ENCODE data around the gene DSPP. TPM values are rescaled to one million over a fixed set of nuclear protein-coding genes. Genes with fewer than 3 reads are reported as not detected.
A peak's percentile ranks its signal among the peaks of the same experiment; 100 is the strongest.

DSPP gene
- total and polyA plus RNA-seq, 2 experiments from 2014 or later: 0.08 TPM; not detected in 1

DNA sequence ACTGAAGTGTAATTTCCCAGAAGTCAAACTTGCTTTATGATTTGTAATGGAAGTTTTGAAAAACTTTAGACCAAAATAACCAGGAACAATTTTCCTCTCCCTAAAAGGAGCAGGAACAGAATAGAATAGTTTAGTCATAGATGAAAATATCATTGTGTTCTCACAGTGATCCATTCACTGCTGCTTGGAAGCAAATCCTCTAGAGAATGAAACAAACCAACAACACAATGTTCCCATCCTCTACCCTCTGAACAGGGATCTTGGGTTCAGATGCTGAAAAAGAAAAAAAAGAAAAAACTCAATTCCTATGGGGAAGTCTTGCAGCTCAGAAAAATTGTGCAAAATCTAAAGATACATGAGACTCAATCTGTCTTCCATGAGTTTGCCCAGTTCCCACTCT lies 12.2 kb downstream of the DSPP start:
- H3K27me3 Mint-ChIP-seq (ENCODE audit: insufficient read depth, low read depth, poor library complexity): no peaks in the 10 kb centered on the region
- Histone ChIP-seq H3K4me2 (no peak overlapping the region), H3K9me2 (ENCODE audit: insufficient read depth) (no peaks in the 10 kb centered on the region), H4K20me1 (replicated peaks; ENCODE audit: insufficient read depth) (no peaks in the 10 kb centered on the region), H3K36me3 (ENCODE audit: insufficient read depth) (no peaks in the 10 kb centered on the region), H3K27ac (ENCODE audit: low read depth) (no peak overlapping the region), H3K27me3 (ENCODE audit: insufficient read depth) (no peaks in the 10 kb centered on the region), H2AFZ (no peak overlapping the region), H3K4me3 (no peak overlapping the region), H3F3A (replicated peaks; ENCODE audit: low read depth) (no peaks in the 10 kb centered on the region), H3K79me2 (replicated peaks; ENCODE audit: insufficient read depth) (no peaks in the 10 kb centered on the region), H3K4me1 (ENCODE audit: insufficient read depth) (no peaks in the 10 kb centered on the region)
- ATAC-seq (no peak), DNase-seq (ENCODE audit: low spot score) (no peak)
- no peaks in the 10 kb centered on the region for H3K36me3 Mint-ChIP-seq (ENCODE audit: low read depth)
- no peak overlapping the region for H3K27ac Mint-ChIP-seq
- peaks cover 4% of the 10 kb centered on the region; the same call in 2 of the 3 replicates for H3K4me1 Mint-ChIP-seq
- TF ChIP-seq, protein P1, sequence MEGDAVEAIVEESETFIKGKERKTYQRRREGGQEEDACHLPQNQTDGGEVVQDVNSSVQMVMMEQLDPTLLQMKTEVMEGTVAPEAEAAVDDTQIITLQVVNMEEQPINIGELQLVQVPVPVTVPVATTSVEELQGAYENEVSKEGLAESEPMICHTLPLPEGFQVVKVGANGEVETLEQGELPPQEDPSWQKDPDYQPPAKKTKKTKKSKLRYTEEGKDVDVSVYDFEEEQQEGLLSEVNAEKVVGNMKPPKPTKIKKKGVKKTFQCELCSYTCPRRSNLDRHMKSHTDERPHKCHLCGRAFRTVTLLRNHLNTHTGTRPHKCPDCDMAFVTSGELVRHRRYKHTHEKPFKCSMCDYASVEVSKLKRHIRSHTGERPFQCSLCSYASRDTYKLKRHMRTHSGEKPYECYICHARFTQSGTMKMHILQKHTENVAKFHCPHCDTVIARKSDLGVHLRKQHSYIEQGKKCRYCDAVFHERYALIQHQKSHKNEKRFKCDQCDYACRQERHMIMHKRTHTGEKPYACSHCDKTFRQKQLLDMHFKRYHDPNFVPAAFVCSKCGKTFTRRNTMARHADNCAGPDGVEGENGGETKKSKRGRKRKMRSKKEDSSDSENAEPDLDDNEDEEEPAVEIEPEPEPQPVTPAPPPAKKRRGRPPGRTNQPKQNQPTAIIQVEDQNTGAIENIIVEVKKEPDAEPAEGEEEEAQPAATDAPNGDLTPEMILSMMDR (conservative IDR thresholded peaks at IDR 0.05; ENCODE audit: low read depth in 2 of 2): no peak
- TF ChIP-seq ZNF331 (CRISPR knock-in tag; IDR thresholded peaks at IDR 0.05; ENCODE audit: low read depth) (no peak), EZH2phosphoT487 (IDR thresholded peaks at IDR 0.05; ENCODE audit: unreplicated experiment) (no peak), JUNB (IDR thresholded peaks at IDR 0.05; ENCODE audit: unreplicated experiment) (no peak), CREB1 (CRISPR knock-in tag; IDR thresholded peaks at IDR 0.05; ENCODE audit: low read depth) (no peak)
- TF ChIP-seq, protein P2, sequence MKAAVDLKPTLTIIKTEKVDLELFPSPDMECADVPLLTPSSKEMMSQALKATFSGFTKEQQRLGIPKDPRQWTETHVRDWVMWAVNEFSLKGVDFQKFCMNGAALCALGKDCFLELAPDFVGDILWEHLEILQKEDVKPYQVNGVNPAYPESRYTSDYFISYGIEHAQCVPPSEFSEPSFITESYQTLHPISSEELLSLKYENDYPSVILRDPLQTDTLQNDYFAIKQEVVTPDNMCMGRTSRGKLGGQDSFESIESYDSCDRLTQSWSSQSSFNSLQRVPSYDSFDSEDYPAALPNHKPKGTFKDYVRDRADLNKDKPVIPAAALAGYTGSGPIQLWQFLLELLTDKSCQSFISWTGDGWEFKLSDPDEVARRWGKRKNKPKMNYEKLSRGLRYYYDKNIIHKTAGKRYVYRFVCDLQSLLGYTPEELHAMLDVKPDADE (IDR thresholded peaks at IDR 0.05): no peak
- H3K4me3 Mint-ChIP-seq: no peak overlapping the region
- no peaks in the 10 kb centered on the region; the same call in 2 of the 3 replicates for H3K9me3 Mint-ChIP-seq

DNA sequence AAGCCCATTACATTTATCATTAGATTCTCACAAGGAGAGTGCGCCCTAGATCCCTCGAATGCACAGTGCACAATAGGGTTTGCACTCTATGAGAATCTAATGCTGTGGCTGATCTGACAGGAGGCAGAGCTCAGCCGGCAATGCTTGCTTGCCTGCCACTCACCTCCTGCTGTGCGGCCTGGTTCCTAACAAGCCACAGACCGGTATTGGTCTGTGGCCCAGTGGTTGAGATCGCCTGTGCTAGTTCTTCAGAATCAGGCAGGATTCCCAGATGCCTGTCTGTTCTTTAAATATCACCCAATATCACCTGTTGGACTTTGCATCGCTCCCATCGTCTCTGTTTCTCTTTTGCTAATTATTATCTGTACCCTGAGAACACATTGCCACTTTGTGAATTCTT lies 14.0 kb downstream of the DSPP start:
- no peak for TF ChIP-seq EZH2 (IDR thresholded peaks at IDR 0.05; ENCODE audit: low read depth, unreplicated experiment)
- TF ChIP-seq NANOG (IDR thresholded peaks at IDR 0.05; ENCODE audit: borderline replicate concordance): no peak
- TF ChIP-seq ZNF114 (CRISPR knock-in tag; IDR thresholded peaks at IDR 0.05): no peak
- TF ChIP-seq POLR2AphosphoS5 (IDR thresholded peaks at IDR 0.05; ENCODE audit: low read depth): no peak
- TF ChIP-seq, protein P3, sequence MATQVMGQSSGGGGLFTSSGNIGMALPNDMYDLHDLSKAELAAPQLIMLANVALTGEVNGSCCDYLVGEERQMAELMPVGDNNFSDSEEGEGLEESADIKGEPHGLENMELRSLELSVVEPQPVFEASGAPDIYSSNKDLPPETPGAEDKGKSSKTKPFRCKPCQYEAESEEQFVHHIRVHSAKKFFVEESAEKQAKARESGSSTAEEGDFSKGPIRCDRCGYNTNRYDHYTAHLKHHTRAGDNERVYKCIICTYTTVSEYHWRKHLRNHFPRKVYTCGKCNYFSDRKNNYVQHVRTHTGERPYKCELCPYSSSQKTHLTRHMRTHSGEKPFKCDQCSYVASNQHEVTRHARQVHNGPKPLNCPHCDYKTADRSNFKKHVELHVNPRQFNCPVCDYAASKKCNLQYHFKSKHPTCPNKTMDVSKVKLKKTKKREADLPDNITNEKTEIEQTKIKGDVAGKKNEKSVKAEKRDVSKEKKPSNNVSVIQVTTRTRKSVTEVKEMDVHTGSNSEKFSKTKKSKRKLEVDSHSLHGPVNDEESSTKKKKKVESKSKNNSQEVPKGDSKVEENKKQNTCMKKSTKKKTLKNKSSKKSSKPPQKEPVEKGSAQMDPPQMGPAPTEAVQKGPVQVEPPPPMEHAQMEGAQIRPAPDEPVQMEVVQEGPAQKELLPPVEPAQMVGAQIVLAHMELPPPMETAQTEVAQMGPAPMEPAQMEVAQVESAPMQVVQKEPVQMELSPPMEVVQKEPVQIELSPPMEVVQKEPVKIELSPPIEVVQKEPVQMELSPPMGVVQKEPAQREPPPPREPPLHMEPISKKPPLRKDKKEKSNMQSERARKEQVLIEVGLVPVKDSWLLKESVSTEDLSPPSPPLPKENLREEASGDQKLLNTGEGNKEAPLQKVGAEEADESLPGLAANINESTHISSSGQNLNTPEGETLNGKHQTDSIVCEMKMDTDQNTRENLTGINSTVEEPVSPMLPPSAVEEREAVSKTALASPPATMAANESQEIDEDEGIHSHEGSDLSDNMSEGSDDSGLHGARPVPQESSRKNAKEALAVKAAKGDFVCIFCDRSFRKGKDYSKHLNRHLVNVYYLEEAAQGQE (IDR thresholded peaks at IDR 0.05; ENCODE audit: unreplicated experiment): no peak
- Histone ChIP-seq H3K79me2 (replicated peaks; ENCODE audit: insufficient read depth) (no peaks in the 10 kb centered on the region), H3F3A (replicated peaks; ENCODE audit: low read depth) (no peaks in the 10 kb centered on the region), H3K4me3 (no peak overlapping the region), H3K36me3 (ENCODE audit: insufficient read depth) (no peaks in the 10 kb centered on the region), H3K4me2 (no peak overlapping the region), H4K20me1 (replicated peaks; ENCODE audit: insufficient read depth) (no peaks in the 10 kb centered on the region), H3K9me2 (ENCODE audit: insufficient read depth) (no peaks in the 10 kb centered on the region), H2AFZ (no peak overlapping the region; the same call in 1 of the 2 replicates), H3K4me1 (ENCODE audit: insufficient read depth) (no peaks in the 10 kb centered on the region), H3K27me3 (ENCODE audit: insufficient read depth) (no peaks in the 10 kb centered on the region), H3K27ac (ENCODE audit: low read depth) (no peak overlapping the region)
- Mint-ChIP-seq H3K9me3 (no peaks in the 10 kb centered on the region), H3K4me1 (peaks cover 4% of the 10 kb centered on the region; the same call in 2 of the 3 replicates), H3K4me3 (no peak overlapping the region), H3K27me3 (ENCODE audit: insufficient read depth, low read depth, poor library complexity) (no peaks in the 10 kb centered on the region), H3K27ac (no peak overlapping the region), H3K36me3 (ENCODE audit: low read depth) (no peaks in the 10 kb centered on the region)
- ATAC-seq (peak; percentile 68), DNase-seq (ENCODE audit: low spot score) (peak; percentile 17)

Data from GM23338 (cell line).